A549 (cell line): ENCODE measurements around the gene PDE7B.

Source experiments
- MAFK ChIP-seq: fragments of 450-650 bp; IDR thresholded peaks from 2 replicates; pipeline ENCODE4 v1.6.1; 2014; ENCODE audit not compliant: partially characterized antibody
- PHF8 ChIP-seq: fragments of 200-600 bp; sonication (generic); IDR thresholded peaks from 2 replicates; pipeline ENCODE4 v1.6.1; 2016; ENCODE audit warnings: low read depth, mild to moderate bottlenecking, antibody characterized with exemption, moderate library complexity, borderline replicate concordance
- POLR2AphosphoS2 ChIP-seq: conservative IDR thresholded peaks from 2 replicates; pipeline ENCODE4 v1.6.1; 2012; ENCODE audit warnings: low read length, improper control_type of control experiment, inconsistent platforms

- TF ChIP-seq MAFK (no peak), POLR2AphosphoS2 (no peak), PHF8 (no peak)
These were observed 214.5 kb downstream of the PDE7B start for GRCh38 chr6:136066005-136066404.
